Measurements from ENCODE around the gene DKK3. TPM values are rescaled to one million over a fixed set of nuclear protein-coding genes. Genes with fewer than 3 reads are reported as not detected.

The DKK3 gene
- total and polyA plus RNA-seq, 2 of the 13 experiments (the other 11 are each of a cell fraction or from before 2014, with no cell fraction given), result 0.09 to 0.67 TPM

- H4K20me1 ChIP-seq (ENCODE audit: insufficient read depth, low read length), result no peaks in the 10 kb centered on the region
- no peaks in the 10 kb centered on the region for H3K9me3 ChIP-seq (ENCODE audit: low read length)
- WGBS (ENCODE audit: low lambda C conversion rate), result 47% methylated on average over 7 of the region's 7 CpGs
- no peak overlapping the region for H2AFZ ChIP-seq (ENCODE audit: low read length)
- no peak for DNase-seq (ENCODE audit: low spot score)
- FAIRE-seq, result no peak
- in situ Hi-C loops (cut with HindIII; ENCODE audit: extremely low pct_ligation_motif_present, low pct_unique_long_range_greater_than_20kb) (no loop called here), intact Hi-C loops (cut with micrococcal nuclease; ENCODE audit: unreplicated experiment) (no loop called here)
- no peak overlapping the region for H3K4me3 ChIP-seq (replicated peaks in 1 of 3; ENCODE audit: insufficient read depth in 1 of 3, low read depth in 2 of 3, low read length in 3 of 3)
- no peaks in the 10 kb centered on the region for H3K4me1 ChIP-seq (ENCODE audit: insufficient read depth, low read length)
- ATAC-seq, result no peak
- ChIA-PET POLR2A (no interaction called here), CTCF (ENCODE audit: low intra/inter-chr PET ratio, low total read pairs) (no interaction called here)
- TF ChIP-seq DNMT3B (CRISPR knock-in tag; conservative IDR thresholded peaks at IDR 0.05), result no peak
- no peak for TF ChIP-seq DPF2 (CRISPR knock-in tag; IDR thresholded peaks at IDR 0.05; ENCODE audit: borderline replicate concordance, low read depth)
- TF ChIP-seq BRF2 (CRISPR knock-in tag; IDR thresholded peaks at IDR 0.05), result no peak
- TF ChIP-seq ZNF749 (CRISPR knock-in tag; IDR thresholded peaks at IDR 0.05; ENCODE audit: borderline replicate concordance), result no peak
- no peak for TF ChIP-seq THYN1 (CRISPR knock-in tag; IDR thresholded peaks at IDR 0.05; ENCODE audit: borderline replicate concordance, low read depth)
- no peak for TF ChIP-seq SPEN (CRISPR knock-in tag; IDR thresholded peaks at IDR 0.05; ENCODE audit: low read depth)
- TF ChIP-seq TAF15 (IDR thresholded peaks at IDR 0.05; ENCODE audit: low read depth, low read length, poor library complexity, severe bottlenecking), result no peak
- no peak for TF ChIP-seq ZNF556 (CRISPR knock-in tag; IDR thresholded peaks at IDR 0.05; ENCODE audit: borderline replicate concordance)
- TF ChIP-seq ELF1 (CRISPR knock-in tag; IDR thresholded peaks at IDR 0.05), result no peak
- no peak for TF ChIP-seq TBX2 (CRISPR knock-in tag; IDR thresholded peaks at IDR 0.05; ENCODE audit: borderline replicate concordance)
- peaks cover 0 to 30% of the 10 kb centered on the region in 2 experiments; a peak in 3 of 5 replicates for H3K27me3 ChIP-seq (ENCODE audit: control insufficient read depth in 1 of 2, insufficient read depth in 2 of 2, low read length in 2 of 2)
- H3K36me3 ChIP-seq (replicated peaks in 1 of 2; ENCODE audit: control insufficient read depth in 1 of 2, insufficient read depth in 2 of 2, low read length in 2 of 2), result no peaks in the 10 kb centered on the region
- H3K79me2 ChIP-seq (ENCODE audit: insufficient read depth, low read length), result no peaks in the 10 kb centered on the region
- no peak overlapping the region for H3K4me2 ChIP-seq (ENCODE audit: low read depth, low read length)
- H3K9ac ChIP-seq (ENCODE audit: insufficient read depth, low read depth, low read length), result no peak overlapping the region
- no TSS peak for BruUV-seq (replicated peaks)
- no peak overlapping the region for H3K27ac ChIP-seq (ENCODE audit: extremely low read length, insufficient read depth, low read length)
Measured at GRCh38 chr11:12001186-12001585, 7.2 kb downstream of the DKK3 start.

All from HepG2 (cell line).